Body of pancreas (tissue), 4 donors: ENCODE measurements around the gene PLAAT1.

ENCODE experiments used
- POLR2A ChIP-seq, 3 donors: fragments of 450-650 bp; IDR thresholded peaks; one replicate each; pipeline ENCODE4 v1.6.1; 2016; ENCODE audit warnings: antibody characterized with exemption in 3 of 3, mild to moderate bottlenecking in 2 of 3
- TF ChIP-seq, protein P1 (sequence below), 7 experiments: fragments of 450-650 bp in 4 of 7; fragments of 200-600 bp in 3 of 7; sonication (generic) in 3 of 7; IDR thresholded peaks; one replicate each; pipeline ENCODE4 v1.5.1; 2016 to 2019; ENCODE audit warnings: antibody characterized with exemption in 7 of 7

DNA sequence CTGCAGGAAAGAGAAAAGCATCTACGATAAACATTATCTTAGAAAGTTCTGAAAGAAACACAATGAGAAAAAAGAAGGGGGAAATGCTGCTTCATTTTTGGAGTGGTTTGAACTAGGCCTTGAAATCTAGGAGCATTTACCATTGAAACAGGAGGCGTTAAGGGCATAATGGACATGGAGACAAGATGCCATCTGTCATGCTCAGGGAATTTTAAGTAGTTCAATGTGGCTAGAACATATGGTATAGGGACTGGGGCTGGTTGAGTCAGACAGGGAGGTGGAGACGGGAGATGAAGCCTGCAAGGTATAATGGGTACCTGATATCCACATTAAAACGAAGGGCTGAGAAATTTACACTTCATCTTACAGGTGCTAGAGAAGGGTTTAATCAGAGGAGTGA is 10.4 kb upstream of the PLAAT1 start:
- TF ChIP-seq, protein P1, sequence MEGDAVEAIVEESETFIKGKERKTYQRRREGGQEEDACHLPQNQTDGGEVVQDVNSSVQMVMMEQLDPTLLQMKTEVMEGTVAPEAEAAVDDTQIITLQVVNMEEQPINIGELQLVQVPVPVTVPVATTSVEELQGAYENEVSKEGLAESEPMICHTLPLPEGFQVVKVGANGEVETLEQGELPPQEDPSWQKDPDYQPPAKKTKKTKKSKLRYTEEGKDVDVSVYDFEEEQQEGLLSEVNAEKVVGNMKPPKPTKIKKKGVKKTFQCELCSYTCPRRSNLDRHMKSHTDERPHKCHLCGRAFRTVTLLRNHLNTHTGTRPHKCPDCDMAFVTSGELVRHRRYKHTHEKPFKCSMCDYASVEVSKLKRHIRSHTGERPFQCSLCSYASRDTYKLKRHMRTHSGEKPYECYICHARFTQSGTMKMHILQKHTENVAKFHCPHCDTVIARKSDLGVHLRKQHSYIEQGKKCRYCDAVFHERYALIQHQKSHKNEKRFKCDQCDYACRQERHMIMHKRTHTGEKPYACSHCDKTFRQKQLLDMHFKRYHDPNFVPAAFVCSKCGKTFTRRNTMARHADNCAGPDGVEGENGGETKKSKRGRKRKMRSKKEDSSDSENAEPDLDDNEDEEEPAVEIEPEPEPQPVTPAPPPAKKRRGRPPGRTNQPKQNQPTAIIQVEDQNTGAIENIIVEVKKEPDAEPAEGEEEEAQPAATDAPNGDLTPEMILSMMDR (IDR thresholded peaks at IDR 0.05), result no peak
- TF ChIP-seq POLR2A (IDR thresholded peaks at IDR 0.05), result no peak
